Stromal cell of bone marrow (primary cell): ENCODE data around the gene HMGN4.
"Not testable (repeated sequence)": the region's sequence is repeated elsewhere in the genome, so short reads cannot be mapped to it uniquely, and the experiment has no call there.

Experiments
- DNase-seq: peaks from one replicate; pipeline ENCODE4 v3.0.0-alpha.2; 2012; ENCODE audit warnings: low read depth

HMGN4 gene

DNA sequence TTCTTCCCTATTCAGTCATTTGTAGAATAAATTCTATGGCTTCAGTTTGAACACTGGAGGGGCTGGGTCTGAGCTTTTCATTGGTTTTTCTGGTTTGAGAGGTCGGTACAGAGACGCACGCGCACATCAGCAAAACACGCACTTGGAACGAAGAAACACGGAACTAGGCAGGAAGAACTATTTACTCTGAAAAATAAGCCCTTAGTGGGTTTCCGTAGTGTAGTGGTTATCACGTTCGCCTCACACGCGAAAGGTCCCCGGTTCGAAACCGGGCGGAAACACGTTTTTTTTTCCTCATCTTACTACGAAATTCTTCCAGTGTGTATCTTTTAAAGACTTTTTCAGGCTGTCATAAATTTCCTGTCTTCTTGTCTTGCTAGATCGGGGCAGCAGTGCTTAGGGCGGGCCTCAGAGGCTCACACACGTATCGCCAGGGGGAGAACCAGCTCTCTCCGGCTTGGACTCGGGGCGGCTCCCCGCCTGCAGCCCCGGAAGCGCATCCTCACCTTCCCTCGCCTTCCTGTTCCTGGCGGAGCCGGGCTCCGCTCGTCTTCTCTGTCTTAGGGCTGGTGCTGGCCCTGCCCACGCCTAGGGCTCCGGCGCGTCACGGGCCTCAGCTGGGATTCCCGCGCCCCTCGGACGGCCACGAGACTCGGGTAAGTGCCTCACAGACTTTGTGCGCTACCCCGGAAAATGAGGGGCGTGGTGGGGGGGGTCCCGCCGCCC lies at the start of gene HMGN4:
TSS of gene HMGN4 (plus strand) at position 521 of the 726 bp plus-strand sequence. CDS start 6,841 bp downstream, outside the sequence.
- DNase-seq, result peak; percentile 77

DNA sequence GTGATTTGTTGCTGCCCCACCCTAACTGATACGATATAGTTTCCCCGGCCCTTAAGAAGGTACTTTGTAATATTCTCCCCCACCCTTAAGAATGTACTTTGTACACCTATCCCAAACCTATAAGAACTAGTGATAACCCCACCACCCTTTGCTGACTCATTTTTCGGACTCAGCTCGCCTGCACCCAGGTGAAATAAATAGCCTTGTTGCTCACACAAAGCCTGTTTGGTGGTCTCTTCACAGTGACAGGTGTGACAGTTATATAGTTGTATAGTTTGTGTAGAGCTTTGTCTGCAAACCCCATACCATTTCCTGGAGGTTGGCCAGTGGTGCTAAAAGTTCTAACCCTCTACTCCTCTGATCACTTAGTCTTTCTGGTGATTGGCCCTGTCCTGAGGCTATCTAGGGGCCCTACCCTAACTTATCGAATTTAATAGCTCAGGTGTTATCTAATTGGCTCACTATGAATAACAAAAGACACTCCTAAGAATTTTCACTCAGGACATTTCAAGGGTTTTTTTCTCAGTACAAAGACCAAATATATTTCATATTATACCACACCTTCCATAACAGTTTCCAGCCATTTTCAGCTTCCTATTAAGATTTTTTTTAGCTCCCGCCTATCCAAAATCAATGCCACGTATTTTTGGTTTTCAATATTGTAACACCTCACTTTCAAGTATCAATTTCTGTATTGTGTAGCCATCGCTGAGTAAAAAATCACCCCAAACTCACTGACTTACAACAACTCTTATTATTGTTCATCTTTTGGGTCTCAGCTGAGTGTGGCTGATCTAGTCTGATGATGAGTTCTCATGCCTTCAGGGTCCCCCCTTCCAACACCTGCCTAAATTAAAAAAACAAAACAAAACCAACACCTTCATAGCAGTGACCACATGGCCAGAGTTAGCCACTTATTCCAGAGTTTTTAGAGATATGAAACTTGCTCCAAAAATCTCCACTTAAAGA lies 47.9 kb upstream of the HMGN4 start:
- DNase-seq, result no peak

- no peak for DNase-seq
Measured at GRCh38 chr6:26491604-26492003, 46.6 kb upstream of the HMGN4 start.

GRCh38 chr6:26493258-26493657 lies 44.9 kb upstream of the HMGN4 start:
- peak; percentile 10 for DNase-seq

DNA sequence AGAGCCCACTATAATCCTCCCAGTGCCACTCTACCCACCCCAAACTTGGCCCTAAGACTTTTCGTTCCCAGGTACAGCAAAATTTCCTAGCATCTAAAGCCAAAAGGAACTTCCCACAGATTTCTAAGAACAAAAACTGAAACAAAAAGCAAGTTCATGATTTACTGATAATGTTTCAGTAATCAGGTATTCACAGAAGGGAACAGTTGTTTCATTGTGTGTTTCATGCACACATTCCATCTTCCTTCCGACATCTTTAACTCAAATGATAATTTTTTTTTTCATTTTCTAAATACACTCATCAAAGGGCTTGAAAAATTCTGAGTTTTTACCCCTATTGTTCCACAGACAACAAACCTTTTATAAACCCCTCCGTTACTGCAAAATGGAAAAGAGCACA lies 44.0 kb upstream of the HMGN4 start:
- no peak for DNase-seq

- no peak for DNase-seq
Measured at GRCh38 chr6:26495281-26495680, 42.9 kb upstream of the HMGN4 start.

DNA sequence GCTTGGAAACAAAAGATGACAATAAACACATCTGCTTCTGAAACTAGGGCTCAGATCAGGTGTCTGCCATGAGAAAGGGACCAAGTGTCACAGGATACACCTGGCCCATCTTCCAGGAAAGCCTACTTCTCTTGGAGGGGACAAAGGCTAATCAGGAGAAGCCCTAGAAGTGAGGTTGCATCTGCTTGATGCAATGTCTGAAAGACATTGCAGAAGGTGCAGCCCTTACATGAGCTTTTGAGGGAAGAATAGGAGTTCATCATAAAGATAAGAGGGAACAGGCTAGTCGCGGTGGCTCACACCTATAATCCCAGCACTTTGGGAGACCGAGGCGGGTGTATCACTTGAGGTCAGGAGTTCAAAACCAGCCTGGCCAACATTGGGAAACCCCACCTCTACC lies 40.6 kb upstream of the HMGN4 start:
- no peak for DNase-seq

GRCh38 chr6:26500102-26500501 lies 38.1 kb upstream of the HMGN4 start, which contains the start of gene BTN1A1:
BTN1A1 (plus strand) TSS chr6:26500303; CDS start chr6:26501287, 984 bp downstream.
- DNase-seq, result no peak

- no peak for DNase-seq
Measured at GRCh38 chr6:26501482-26501986, 36.6 kb upstream of the HMGN4 start.

DNA sequence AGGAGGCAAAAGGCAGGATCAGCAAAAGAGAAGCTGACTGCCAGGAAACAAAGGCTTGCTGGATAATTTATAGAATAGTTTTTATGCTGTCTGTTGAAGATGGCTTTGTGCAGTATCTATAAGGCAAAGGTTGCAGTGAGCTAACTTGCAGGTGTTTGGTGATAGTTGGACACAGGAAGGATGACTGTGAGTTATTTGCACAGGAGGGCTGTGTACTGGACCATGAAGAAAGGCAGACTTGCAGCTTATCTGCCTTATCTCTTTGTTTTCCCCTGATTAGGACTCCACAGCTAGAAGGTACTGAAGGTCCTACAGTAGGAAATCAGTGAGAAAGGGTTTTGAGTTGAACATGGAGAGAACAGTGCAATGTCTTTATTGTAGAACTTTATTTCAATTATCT lies 36.0 kb upstream of the HMGN4 start:
- DNase-seq, result no peak

DNA sequence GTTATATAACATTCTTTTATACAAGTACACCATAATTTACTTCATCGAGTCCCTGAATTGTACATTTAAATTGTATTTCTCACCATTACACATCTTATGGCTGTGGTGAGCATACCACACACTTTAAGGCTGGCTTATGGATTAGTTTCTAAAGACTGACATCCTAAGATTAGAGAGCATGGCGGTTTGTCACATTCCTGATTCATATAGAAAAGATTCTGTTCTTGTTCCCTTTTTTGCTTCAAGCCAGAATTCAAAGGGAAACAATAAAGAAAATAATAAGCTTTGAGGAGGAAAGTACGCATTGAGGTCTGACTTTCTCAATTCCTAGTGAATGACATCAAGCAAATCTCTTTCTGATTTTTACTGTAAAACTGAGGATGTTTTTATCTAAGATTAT lies 35.5 kb upstream of the HMGN4 start:
- no peak for DNase-seq

GRCh38 chr6:26507658-26508057 lies 30.5 kb upstream of the HMGN4 start:
- no peak for DNase-seq

- not testable (repeated sequence) for DNase-seq
Measured at GRCh38 chr6:26511033-26511432, 27.1 kb upstream of the HMGN4 start.

DNA sequence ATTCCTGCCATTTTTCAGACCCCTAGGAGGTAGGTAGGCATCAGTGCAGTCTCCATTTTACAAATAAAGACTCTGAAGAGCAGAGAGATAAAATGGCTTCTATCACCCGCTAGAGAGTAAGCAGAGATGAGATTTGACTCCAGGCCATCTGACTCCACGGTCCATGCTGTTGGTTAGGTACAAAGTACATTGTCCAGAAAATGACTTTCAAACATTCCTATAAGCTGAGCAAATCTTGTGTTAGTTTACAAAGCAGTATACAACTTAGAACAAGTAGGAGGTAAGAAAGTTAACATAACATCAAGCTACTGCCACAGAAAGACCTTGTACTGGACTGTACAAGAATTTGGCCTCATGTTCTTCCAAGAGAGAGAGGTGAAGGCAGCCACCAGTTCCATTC lies 23.2 kb upstream of the HMGN4 start:
- DNase-seq, result no peak

DNA sequence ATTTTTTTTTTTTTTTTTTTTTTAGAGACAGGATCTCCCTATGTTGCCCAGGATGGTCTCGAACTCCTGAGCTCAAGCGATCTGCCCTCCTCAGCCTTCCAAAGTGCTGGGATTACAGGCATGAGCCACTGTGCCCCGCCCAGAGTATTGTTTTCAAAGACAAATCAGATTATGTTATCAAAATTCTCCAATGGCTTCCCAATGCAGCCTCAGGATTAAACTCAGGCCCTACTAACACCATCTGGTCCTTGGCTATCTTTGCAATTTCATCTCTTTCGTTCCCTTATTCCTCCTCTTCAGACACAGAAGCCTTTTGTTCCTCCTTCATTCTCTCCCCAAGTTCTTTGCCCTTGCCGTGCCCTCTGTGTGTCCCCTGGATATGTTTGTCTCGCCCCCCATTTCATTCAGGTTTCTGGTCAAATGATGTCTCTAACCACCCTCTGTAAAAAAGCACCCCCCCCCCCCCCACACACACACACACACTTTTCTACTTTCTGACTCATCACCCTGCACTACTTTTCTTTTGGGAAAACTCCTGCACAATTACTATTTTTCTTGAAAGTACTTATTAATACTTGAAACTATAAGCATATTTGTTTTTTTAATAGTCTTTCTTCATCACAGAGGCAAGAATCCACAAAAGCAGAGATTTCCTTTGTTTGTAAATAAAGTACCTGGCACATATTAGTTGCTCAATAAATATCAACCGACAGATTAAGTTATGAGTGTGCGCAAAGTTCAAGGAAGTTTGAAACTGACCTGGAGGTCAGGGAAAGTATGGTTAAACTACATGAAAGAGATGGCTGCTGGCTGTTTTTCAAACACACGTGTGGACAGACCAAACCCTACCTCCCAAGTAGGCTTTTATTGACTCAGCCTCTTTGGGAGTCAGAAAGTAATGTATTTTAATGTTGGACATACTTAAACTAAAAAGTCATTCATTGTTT lies 21.4 kb upstream of the HMGN4 start:
- no peak for DNase-seq

- DNase-seq, result no peak
Measured at GRCh38 chr6:26519359-26519758, 18.8 kb upstream of the HMGN4 start.

GRCh38 chr6:26520237-26520849 lies 17.8 kb upstream of the HMGN4 start:
- DNase-seq, result no peak

- DNase-seq, result peak; percentile 65
Measured at GRCh38 chr6:26520850-26521599, 17.1 kb upstream of the HMGN4 start.

- peak; percentile 61 for DNase-seq
Measured at GRCh38 chr6:26521600-26522391, 16.4 kb upstream of the HMGN4 start.
